GM12891 (cell line): ENCODE data around the gene NEURL1B.

Experiments used
- PAX5 ChIP-seq: IDR thresholded peaks from 2 replicates; pipeline ENCODE4 v1.6.1; 2011; ENCODE audit warnings: low read length, moderate library complexity, mild to moderate bottlenecking; ENCODE audit not compliant: insufficient read depth, severe bottlenecking
- POLR2A ChIP-seq: IDR thresholded peaks from 2 replicates; pipeline ENCODE4 v1.6.1; 2011; ENCODE audit warnings: low read depth, low read length, control low read depth

GRCh38 chr5:172722327-172722815, 81.3 kb downstream of the NEURL1B start:
- no peak for TF ChIP-seq POLR2A
- no peak for TF ChIP-seq PAX5
